Lower leg skin (tissue), 3 donors: ENCODE measurements around the gene COL27A1.

Source experiments
- CTCF ChIP-seq, 3 donors: fragments of 450-650 bp; IDR thresholded peaks; one replicate each; pipeline ENCODE4 v1.5.1; 2016; ENCODE audit warnings: antibody characterized with exemption in 3 of 3, mild to moderate bottlenecking in 3 of 3, moderate library complexity in 2 of 3
- POLR2A ChIP-seq, 2 donors: fragments of 450-650 bp; IDR thresholded peaks; one replicate each; pipeline ENCODE4 v1.6.1; 2016 to 2017; ENCODE audit warnings: antibody characterized with exemption in 2 of 2, mild to moderate bottlenecking in 1 of 2, moderate library complexity in 1 of 2

GRCh38 chr9:114304416-114305188 lies 149.3 kb downstream of the COL27A1 start:
- TF ChIP-seq CTCF (IDR thresholded peaks at IDR 0.05) (no peak), POLR2A (IDR thresholded peaks at IDR 0.05) (no peak)
